ENCODE results near the gene SETD2. TPM values are rescaled to one million over a fixed set of nuclear protein-coding genes. Genes with fewer than 3 reads are reported as not detected.

The SETD2 gene
- total RNA-seq, 4 donors from 2014 or later = 54.3 to 113 (median 67.9) TPM

DNA sequence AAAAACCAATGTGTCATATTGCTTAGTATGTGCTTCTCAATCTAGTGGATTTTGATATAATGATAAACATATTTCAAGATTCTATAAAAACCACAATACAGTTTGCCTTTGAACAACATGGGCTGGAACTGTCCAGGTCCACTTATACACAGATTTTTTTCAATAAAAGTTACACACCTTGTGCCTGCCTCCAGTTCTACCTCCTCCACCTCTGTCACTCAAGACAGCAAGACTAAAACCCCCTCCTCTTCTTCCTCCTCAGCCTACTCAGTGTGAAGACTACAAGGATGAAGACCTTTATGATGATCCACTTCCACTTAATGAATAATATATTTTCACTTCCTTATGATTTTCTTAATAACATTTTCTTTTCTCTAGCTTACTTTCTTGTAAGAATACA is 5.7 kb downstream of the SETD2 start:
- no peak overlapping the region for H3K27ac ChIP-seq
- TF ChIP-seq POLR2A (IDR thresholded peaks at IDR 0.05) (no peak), EP300 (IDR thresholded peaks at IDR 0.05; ENCODE audit: low read depth) (no peak), POLR2AphosphoS5 (IDR thresholded peaks at IDR 0.05) (no peak)
- TF ChIP-seq, protein P1, sequence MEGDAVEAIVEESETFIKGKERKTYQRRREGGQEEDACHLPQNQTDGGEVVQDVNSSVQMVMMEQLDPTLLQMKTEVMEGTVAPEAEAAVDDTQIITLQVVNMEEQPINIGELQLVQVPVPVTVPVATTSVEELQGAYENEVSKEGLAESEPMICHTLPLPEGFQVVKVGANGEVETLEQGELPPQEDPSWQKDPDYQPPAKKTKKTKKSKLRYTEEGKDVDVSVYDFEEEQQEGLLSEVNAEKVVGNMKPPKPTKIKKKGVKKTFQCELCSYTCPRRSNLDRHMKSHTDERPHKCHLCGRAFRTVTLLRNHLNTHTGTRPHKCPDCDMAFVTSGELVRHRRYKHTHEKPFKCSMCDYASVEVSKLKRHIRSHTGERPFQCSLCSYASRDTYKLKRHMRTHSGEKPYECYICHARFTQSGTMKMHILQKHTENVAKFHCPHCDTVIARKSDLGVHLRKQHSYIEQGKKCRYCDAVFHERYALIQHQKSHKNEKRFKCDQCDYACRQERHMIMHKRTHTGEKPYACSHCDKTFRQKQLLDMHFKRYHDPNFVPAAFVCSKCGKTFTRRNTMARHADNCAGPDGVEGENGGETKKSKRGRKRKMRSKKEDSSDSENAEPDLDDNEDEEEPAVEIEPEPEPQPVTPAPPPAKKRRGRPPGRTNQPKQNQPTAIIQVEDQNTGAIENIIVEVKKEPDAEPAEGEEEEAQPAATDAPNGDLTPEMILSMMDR (IDR thresholded peaks at IDR 0.05) = no peak
- H3K27me3 ChIP-seq = no peaks in the 10 kb centered on the region
- peaks cover 18 to 73% (median 54%) of the 10 kb centered on the region in 4 donors for H3K4me1 ChIP-seq
- in situ Hi-C loops (cut with MboI; ENCODE audit: low pct_ligation_motif_present in 1 of 4, low pct_unique_long_range_greater_than_20kb in 1 of 4, low sequenced_read_pairs in 3 of 4) (loop anchor here in 1 of 4 donors (25.0 kb wide), 1 partner anchor 146 kb away; no protein-coding TSS in a partner anchor), intact Hi-C loops (cut with DNase I; ENCODE audit: low total_unique reads) (no loop called here)
- no peak overlapping the region for H3K4me3 ChIP-seq
- no peak for DNase-seq
- H3K9me3 ChIP-seq = no peaks in the 10 kb centered on the region
- H3K36me3 ChIP-seq = no peaks in the 10 kb centered on the region

DNA sequence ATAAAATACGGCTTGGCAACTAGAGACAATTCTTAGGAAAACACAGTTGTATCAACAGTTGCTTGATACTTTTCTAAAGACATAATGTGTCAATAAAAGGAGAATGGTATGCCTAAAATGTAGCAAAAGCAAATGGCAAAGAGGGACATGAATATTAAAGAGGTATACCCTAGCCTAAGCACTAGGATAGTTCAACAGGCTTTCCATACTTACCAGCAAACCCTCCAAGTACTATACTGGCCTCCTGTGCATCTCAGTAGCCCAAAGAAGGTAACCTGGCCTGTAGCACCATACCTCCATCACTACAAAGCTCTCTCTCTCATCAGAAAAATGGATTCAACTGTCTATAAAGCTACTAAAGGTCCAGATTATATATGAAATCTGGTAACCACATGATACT is 7.5 kb downstream of the SETD2 start:
- no peaks in the 10 kb centered on the region for H3K9me3 ChIP-seq
- no peaks in the 10 kb centered on the region for H3K27me3 ChIP-seq
- intact Hi-C loops (cut with DNase I; ENCODE audit: low total_unique reads) (no loop called here), in situ Hi-C loops (cut with MboI; ENCODE audit: low pct_ligation_motif_present in 1 of 4, low pct_unique_long_range_greater_than_20kb in 1 of 4, low sequenced_read_pairs in 3 of 4) (loop anchor here in 1 of 4 donors (25.0 kb wide), 1 partner anchor 144 kb away; no protein-coding TSS in a partner anchor)
- peaks cover 7 to 72% (median 43%) of the 10 kb centered on the region in 4 donors for H3K4me1 ChIP-seq
- no peak overlapping the region for H3K4me3 ChIP-seq
- no peaks in the 10 kb centered on the region for H3K36me3 ChIP-seq
- H3K27ac ChIP-seq = no peak overlapping the region
- DNase-seq = no peak
- TF ChIP-seq, protein P1 (IDR thresholded peaks at IDR 0.05) = no peak
- TF ChIP-seq EP300 (IDR thresholded peaks at IDR 0.05; ENCODE audit: low read depth) (no peak), POLR2AphosphoS5 (IDR thresholded peaks at IDR 0.05) (no peak), POLR2A (IDR thresholded peaks at IDR 0.05) (no peak)
- WGBS, 2 donors (ENCODE audit: low coverage in 1 of 2) = 40 to 55% methylated on average over 1 of the region's 1 CpG

DNA sequence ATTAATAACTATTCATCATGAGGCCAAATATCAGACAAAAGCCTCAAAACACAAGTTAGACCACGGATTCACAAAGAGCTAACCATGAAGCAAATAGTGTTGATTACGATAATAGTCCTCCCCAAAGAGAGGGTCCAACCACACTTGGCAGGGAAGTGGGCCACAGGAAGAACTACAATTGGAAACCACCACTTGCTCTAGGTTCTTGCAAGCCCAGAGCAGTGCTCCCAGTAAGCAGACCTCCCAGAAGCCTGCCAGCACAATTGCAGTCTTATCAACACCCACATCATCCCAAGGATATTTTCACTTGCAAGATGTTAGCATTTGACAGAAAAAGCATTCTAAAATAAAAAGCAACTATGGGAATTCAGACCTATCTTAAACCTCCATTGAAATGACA is 11.3 kb downstream of the SETD2 start:
- Histone ChIP-seq H3K27ac (no peak overlapping the region), H3K36me3 (no peaks in the 10 kb centered on the region), H3K4me1 (peaks cover 3 to 46% (median 19%) of the 10 kb centered on the region in 4 donors), H3K4me3 (no peak overlapping the region), H3K9me3 (no peaks in the 10 kb centered on the region), H3K27me3 (no peaks in the 10 kb centered on the region)
- in situ Hi-C loops (cut with MboI; ENCODE audit: low pct_ligation_motif_present in 1 of 4, low pct_unique_long_range_greater_than_20kb in 1 of 4, low sequenced_read_pairs in 3 of 4) = loop anchor here in 1 of 4 donors (25.0 kb wide), 1 partner anchor 140 kb away; no protein-coding TSS in a partner anchor
- TF ChIP-seq POLR2A (IDR thresholded peaks at IDR 0.05) (no peak), POLR2AphosphoS5 (IDR thresholded peaks at IDR 0.05) (no peak), EP300 (IDR thresholded peaks at IDR 0.05; ENCODE audit: low read depth) (no peak)
- TF ChIP-seq, protein P1 (IDR thresholded peaks at IDR 0.05) = no peak
- intact Hi-C loops (cut with DNase I; ENCODE audit: low total_unique reads) = no loop called here
- DNase-seq = no peak
- WGBS, 2 donors (ENCODE audit: low coverage in 1 of 2) = 79 to 86% methylated on average over 2 of the region's 2 CpGs

DNA sequence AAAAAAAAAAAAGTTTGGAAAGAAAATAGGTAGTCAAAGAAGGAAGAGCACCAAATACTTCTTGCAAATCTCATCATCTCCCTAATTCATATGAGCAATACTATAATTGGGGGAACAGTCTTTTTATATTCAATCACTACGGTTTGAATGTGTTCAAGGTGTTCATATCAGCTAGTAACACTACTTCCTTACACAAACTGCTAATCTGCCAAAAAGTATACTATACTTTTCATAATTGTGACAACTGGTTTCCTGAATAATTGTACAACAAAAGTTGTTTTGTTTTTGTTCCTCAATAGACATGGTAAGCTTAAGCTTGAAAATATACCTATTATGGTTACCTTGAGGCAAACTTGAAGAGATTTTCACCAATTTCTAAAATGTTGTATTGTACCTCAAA is 12.1 kb downstream of the SETD2 start:
- no peaks in the 10 kb centered on the region for H3K36me3 ChIP-seq
- WGBS, 2 donors (ENCODE audit: low coverage in 1 of 2) = 75 to 80% methylated on average over 1 of the region's 1 CpG
- no peak for DNase-seq
- intact Hi-C loops (cut with DNase I; ENCODE audit: low total_unique reads) (no loop called here), in situ Hi-C loops (cut with MboI; ENCODE audit: low pct_ligation_motif_present in 1 of 4, low pct_unique_long_range_greater_than_20kb in 1 of 4, low sequenced_read_pairs in 3 of 4) (loop anchor here in 1 of 4 donors (25.0 kb wide), 1 partner anchor 140 kb away; no protein-coding TSS in a partner anchor)
- H3K27ac ChIP-seq = no peak overlapping the region
- H3K4me1 ChIP-seq = peaks cover 3 to 38% (median 19%) of the 10 kb centered on the region in 4 donors
- H3K27me3 ChIP-seq = no peaks in the 10 kb centered on the region
- TF ChIP-seq EP300 (IDR thresholded peaks at IDR 0.05; ENCODE audit: low read depth) = no peak
- TF ChIP-seq POLR2A (IDR thresholded peaks at IDR 0.05) = no peak
- TF ChIP-seq POLR2AphosphoS5 (IDR thresholded peaks at IDR 0.05) = no peak
- TF ChIP-seq, protein P1 (IDR thresholded peaks at IDR 0.05) = no peak
- no peaks in the 10 kb centered on the region for H3K9me3 ChIP-seq
- no peak overlapping the region for H3K4me3 ChIP-seq

Measured in transverse colon (tissue), 4 donors.